HG03108 (cell line): ENCODE data around the gene IFNA5.

ENCODE experiments used
- ATAC-seq: cut with Tn5 transposase; IDR thresholded peaks from one replicate; pipeline ENCODE4 v1.9.1; 2021; ENCODE audit warnings: moderate library complexity; ENCODE audit not compliant: unreplicated experiment

The IFNA5 gene

GRCh38 chr9:21305213-21305612, at the start of gene IFNA5:
TSS of gene IFNA5 (minus strand) at chr9:21305313. CDS start at chr9:21305256, 57 bp downstream.
- no peak for ATAC-seq

GRCh38 chr9:21350787-21351186, 45.7 kb upstream of the IFNA5 start, which contains the start of gene IFNA6:
TSS of gene IFNA6 (minus strand) at chr9:21350887. CDS start at chr9:21350887, 0 bp downstream.
- ATAC-seq = no peak

GRCh38 chr9:21348430-21348970, 43.4 kb upstream of the IFNA5 start:
- no peak for ATAC-seq

GRCh38 chr9:21340735-21341134, 35.6 kb upstream of the IFNA5 start:
- no peak for ATAC-seq

GRCh38 chr9:21336457-21336856, 31.3 kb upstream of the IFNA5 start:
- no peak for ATAC-seq

GRCh38 chr9:21334701-21335632, 29.9 kb upstream of the IFNA5 start, which contains the start of gene KLHL9:
TSS of gene KLHL9 (minus strand) at chr9:21335404. CDS start at chr9:21334859, 545 bp downstream.
- peak; percentile 93 for ATAC-seq

GRCh38 chr9:21333226-21333625, 28.1 kb upstream of the IFNA5 start:
- no peak for ATAC-seq

GRCh38 chr9:21331676-21332402, 26.7 kb upstream of the IFNA5 start:
- no peak for ATAC-seq

GRCh38 chr9:21326526-21327139, 21.5 kb upstream of the IFNA5 start:
- ATAC-seq = peak; percentile 73

- no peak for ATAC-seq
These were observed 18.9 kb upstream of the IFNA5 start for GRCh38 chr9:21324047-21324446.

- ATAC-seq = no peak
These were observed 17.9 kb upstream of the IFNA5 start for GRCh38 chr9:21322911-21323461.

GRCh38 chr9:21320465-21320864, 15.4 kb upstream of the IFNA5 start:
- ATAC-seq = no peak

- ATAC-seq = no peak
These were observed 13.1 kb upstream of the IFNA5 start for GRCh38 chr9:21317956-21318923.

GRCh38 chr9:21316860-21317259, 11.7 kb upstream of the IFNA5 start:
- ATAC-seq = no peak

- ATAC-seq = no peak
These were observed 11.1 kb upstream of the IFNA5 start for GRCh38 chr9:21316032-21316842.

GRCh38 chr9:21314152-21314551, 9.0 kb upstream of the IFNA5 start:
- ATAC-seq = no peak

GRCh38 chr9:21311889-21312288, 6.8 kb upstream of the IFNA5 start:
- no peak for ATAC-seq

- no peak for ATAC-seq
These were observed 9.1 kb downstream of the IFNA5 start for GRCh38 chr9:21295992-21296391.
